Kidney (tissue), 14 donors: Measurements from ENCODE around the gene SNAP29. TPM values are rescaled to one million over a fixed set of nuclear protein-coding genes. Genes with fewer than 3 reads are reported as not detected.

Experiments used
- DNase-seq, 5 donors: peaks; one replicate each; pipeline ENCODE4 v3.0.0-alpha.2; 2013 to 2020
- FAIRE-seq: peaks from 2 replicates; lab custom pipeline; 2012; peaks lifted over from hg19 to GRCh38; lab: Jason Lieb, UNC
- H3K27ac ChIP-seq, 2 donors: one replicate each; pipeline ENCODE4 v1.7.0; 2013; ENCODE audit warnings: low read depth in 2 of 2, low read length in 2 of 2, inconsistent platforms in 1 of 2
- H3K27me3 ChIP-seq: one replicate; pipeline ENCODE4 v1.7.1; 2013; ENCODE audit warnings: low read length, inconsistent platforms; ENCODE audit not compliant: control insufficient read depth, insufficient read depth
- H3K36me3 ChIP-seq, 3 donors: one replicate each; pipeline versions ENCODE4 v1.7.0 to v1.7.1; 2013; ENCODE audit warnings: low read length in 3 of 3, control low read depth in 1 of 3, inconsistent platforms in 1 of 3; ENCODE audit not compliant: insufficient read depth in 3 of 3, control insufficient read depth in 2 of 3
- H3K4me1 ChIP-seq, 3 donors: one replicate each; pipeline versions ENCODE4 v1.7.0 to v1.7.1; 2013; ENCODE audit warnings: low read length in 3 of 3, inconsistent platforms in 1 of 3, low read depth in 1 of 3; ENCODE audit not compliant: control insufficient read depth in 2 of 3, insufficient read depth in 2 of 3
- H3K4me3 ChIP-seq, 3 donors: one replicate each; pipeline versions ENCODE4 v1.7.0 to v1.8.1; 2013; ENCODE audit warnings: low read length in 3 of 3, control low read depth in 1 of 3, inconsistent platforms in 1 of 3
- H3K9ac ChIP-seq, 3 donors: one replicate each; pipeline versions ENCODE4 v1.7.0 to v1.7.1; 2013; ENCODE audit warnings: low read length in 3 of 3, control low read depth in 1 of 3, inconsistent platforms in 1 of 3
- H3K9me3 ChIP-seq, 3 donors: one replicate each; pipeline versions ENCODE4 v1.7.0 to v1.7.1; 2013; ENCODE audit warnings: low read length in 3 of 3, control low read depth in 1 of 3, inconsistent platforms in 1 of 3; ENCODE audit not compliant: control insufficient read depth in 2 of 3, insufficient read depth in 1 of 3
- intact Hi-C: fragments of 100-400 bp; cut with DNase I; formaldehyde crosslinking; loops from one replicate; pipeline ENCODE4 v1.11.1; 2022
- polyA plus RNA-seq: library from polyadenylated mRNA; stranded (reverse); fragments of 350-450 nt; fragmentation: Illumina TruSeq; extraction: RNeasy Lipid Tissue Mini Kit (QIAGEN cat#74804); gene quantifications from one replicate; pipeline ENCODE4 v1.2.3, GENCODE V29; 2014; ENCODE audit warnings: low read depth, low replicate concordance; ENCODE audit not compliant: insufficient read depth
- total RNA-seq: library from RNA; stranded (reverse); fragmentation: NEBNext Ultra II Directional; extraction: Animal tissue kit (Norgen Biotek cat#: 25700); gene quantifications from one replicate; pipeline ENCODE4 v1.2.1, GENCODE V29; 2021
- TF ChIP-seq, protein P1 (sequence below): IDR thresholded peaks from 3 replicates; pipeline ENCODE4 v1.5.1; 2012; ENCODE audit warnings: mild to moderate bottlenecking, moderate library complexity, borderline replicate concordance; ENCODE audit not compliant: insufficient read depth; ENCODE audit errors: extremely low read depth
- donor health status: control.
- donor health status: control.
- donor health status: control.
- donor health status: control.
- donor health status: control.
- donor health status: DM: yes; HTN: yes; CAD: no.
- donor health status: Normal renal cell carcinoma (clear cell type).

SNAP29 gene
- total and polyA plus RNA-seq, 2 donors from 2014 or later, result 25.4 to 26.8 TPM

DNA sequence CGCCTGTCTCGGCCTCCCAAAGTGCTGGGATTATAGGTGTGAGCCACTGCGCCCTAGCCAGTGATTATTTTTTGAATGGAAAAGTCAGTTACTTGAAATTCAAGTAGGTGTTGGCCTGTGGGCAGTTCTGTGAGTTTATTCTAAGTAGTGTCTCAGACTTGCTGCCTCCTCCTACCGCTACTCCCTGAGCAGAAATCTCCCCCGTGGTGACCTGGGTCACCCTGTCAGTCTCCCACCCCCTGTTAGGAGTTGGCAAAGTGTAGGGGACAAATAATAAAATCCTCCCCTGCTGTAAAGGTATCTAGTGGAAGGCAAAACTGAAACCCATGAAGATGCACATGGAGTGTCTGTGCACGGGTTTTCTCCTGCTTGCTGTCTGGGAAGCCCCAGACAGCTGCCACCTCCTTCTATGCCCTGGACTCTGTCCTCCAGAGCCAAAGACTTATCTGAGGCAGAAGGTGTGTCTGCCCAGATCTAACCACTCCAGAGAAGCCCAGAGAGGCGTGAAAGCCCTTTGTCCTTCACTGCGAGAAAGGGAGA lies 26.3 kb downstream of the SNAP29 start:
- intact Hi-C loops, result no loop called here
- H3K9ac ChIP-seq, result no peak overlapping the region
- H3K9me3 ChIP-seq, result no peaks in the 10 kb centered on the region
- H3K36me3 ChIP-seq, result peaks cover 2 to 23% (median 10%) of the 10 kb centered on the region in 3 donors
- H3K4me1 ChIP-seq, result peaks cover 0 to 6% (median 4%) of the 10 kb centered on the region in 3 donors
- peak overlapping the region in 1 of 3 donors; percentile 7 for H3K4me3 ChIP-seq
- DNase-seq (no peak), FAIRE-seq (no peak)
- no peak overlapping the region for H3K27ac ChIP-seq
- TF ChIP-seq, protein P1, sequence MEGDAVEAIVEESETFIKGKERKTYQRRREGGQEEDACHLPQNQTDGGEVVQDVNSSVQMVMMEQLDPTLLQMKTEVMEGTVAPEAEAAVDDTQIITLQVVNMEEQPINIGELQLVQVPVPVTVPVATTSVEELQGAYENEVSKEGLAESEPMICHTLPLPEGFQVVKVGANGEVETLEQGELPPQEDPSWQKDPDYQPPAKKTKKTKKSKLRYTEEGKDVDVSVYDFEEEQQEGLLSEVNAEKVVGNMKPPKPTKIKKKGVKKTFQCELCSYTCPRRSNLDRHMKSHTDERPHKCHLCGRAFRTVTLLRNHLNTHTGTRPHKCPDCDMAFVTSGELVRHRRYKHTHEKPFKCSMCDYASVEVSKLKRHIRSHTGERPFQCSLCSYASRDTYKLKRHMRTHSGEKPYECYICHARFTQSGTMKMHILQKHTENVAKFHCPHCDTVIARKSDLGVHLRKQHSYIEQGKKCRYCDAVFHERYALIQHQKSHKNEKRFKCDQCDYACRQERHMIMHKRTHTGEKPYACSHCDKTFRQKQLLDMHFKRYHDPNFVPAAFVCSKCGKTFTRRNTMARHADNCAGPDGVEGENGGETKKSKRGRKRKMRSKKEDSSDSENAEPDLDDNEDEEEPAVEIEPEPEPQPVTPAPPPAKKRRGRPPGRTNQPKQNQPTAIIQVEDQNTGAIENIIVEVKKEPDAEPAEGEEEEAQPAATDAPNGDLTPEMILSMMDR, result no peak
- H3K27me3 ChIP-seq, result no peaks in the 10 kb centered on the region

DNA sequence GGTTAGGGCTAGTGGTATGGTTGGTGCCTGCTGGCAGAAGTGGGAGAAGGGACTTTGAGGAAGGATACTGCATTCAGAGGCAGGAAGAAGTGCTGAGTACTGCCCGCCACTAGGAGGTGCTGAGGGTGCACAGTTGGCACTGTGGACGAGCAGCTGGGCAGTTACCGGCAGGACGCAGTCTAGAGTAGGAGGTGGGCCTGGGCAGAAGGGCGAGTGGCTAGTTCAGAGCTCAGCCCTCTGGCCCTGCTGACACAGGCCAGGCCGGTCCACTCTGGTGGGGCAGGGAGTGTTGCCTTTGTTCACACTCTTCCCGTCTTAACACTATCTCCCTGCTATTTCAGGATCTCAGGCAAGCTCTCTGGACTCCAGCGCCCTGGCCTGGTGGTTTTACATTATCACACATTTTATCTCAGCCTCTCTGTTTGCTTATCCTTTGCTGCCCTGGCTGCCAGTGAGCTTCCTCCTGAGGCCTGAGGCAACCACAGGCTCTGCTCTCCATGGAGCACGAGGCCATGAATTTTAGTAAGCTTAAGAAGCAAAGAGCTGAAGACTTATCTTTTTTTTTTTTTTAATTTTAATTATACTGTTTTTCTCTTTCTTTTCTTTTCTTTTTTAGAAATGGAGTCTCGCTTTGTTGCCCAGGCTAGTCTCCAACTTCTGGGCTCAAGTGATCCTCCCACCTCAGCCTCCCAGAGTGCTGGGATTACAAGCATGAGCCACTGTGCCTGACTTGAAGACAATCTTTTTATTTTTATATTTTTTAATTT lies 26.9 kb downstream of the SNAP29 start:
- Histone ChIP-seq H3K9me3 (no peaks in the 10 kb centered on the region), H3K27ac (peak overlapping the region in 1 of 2 donors; percentile 56), H3K36me3 (peaks cover 2 to 23% (median 10%) of the 10 kb centered on the region in 3 donors), H3K9ac (no peak overlapping the region), H3K27me3 (no peaks in the 10 kb centered on the region), H3K4me3 (peak overlapping the region in 1 of 3 donors; percentile 7), H3K4me1 (peaks cover 0 to 6% (median 4%) of the 10 kb centered on the region in 3 donors)
- TF ChIP-seq, protein P1, result peak; percentile 91
- DNase-seq (peak; percentile 84 to 88 (median 86)), FAIRE-seq (no peak)
- intact Hi-C loops, result no loop called here

DNA sequence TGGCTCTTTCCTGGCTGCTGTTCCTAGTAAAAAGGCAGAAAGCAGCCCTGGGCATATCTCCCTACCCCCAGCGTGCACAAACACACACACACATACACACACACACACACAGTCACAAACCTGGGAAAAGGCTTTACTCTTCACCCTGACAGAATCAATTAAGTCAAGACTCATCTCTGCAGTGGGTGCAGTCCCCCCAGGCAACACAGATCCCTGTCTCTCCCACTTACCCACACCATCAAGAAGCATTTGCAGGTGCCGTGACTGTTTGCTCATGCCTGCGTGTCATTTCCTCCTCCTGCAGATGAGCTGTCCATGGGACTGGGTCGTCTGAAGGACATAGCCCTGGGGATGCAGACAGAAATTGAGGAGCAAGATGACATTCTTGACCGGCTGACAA lies 28.6 kb downstream of the SNAP29 start:
- intact Hi-C loops, result no loop called here
- H3K36me3 ChIP-seq, result peaks cover 2 to 13% (median 7%) of the 10 kb centered on the region in 3 donors
- FAIRE-seq (no peak), DNase-seq (peak in 1 of 5 donors; percentile 18)
- H3K4me1 ChIP-seq, result peaks cover 0 to 6% (median 4%) of the 10 kb centered on the region in 3 donors
- H3K4me3 ChIP-seq, result no peak overlapping the region
- TF ChIP-seq, protein P1, result no peak
- no peak overlapping the region for H3K9ac ChIP-seq
- H3K27me3 ChIP-seq, result no peaks in the 10 kb centered on the region
- H3K27ac ChIP-seq, result no peak overlapping the region
- H3K9me3 ChIP-seq, result no peaks in the 10 kb centered on the region
